K562 (cell line): Measurements from ENCODE around the gene COPB2. TPM values are rescaled to one million over a fixed set of nuclear protein-coding genes. Genes with fewer than 3 reads are reported as not detected.

Experiments used
- CSDE1 ChIP-seq, 2 experiments: fragments of 450-650 bp; IDR thresholded peaks; 2 replicates each; pipeline ENCODE4 v1.6.1; 2016; ENCODE audit warnings: mild to moderate bottlenecking in 1 of 2
- DACH1 ChIP-seq: fragments of 450-650 bp; IDR thresholded peaks from 2 replicates; pipeline ENCODE4 v1.6.1; 2018; ENCODE audit not compliant: partially characterized antibody
- FOXJ2 ChIP-seq: fragments of 200-800 bp; sonication (Bioruptor generic); IDR thresholded peaks from 2 replicates; pipeline ENCODE4 v1.6.1; 2016; ENCODE audit warnings: missing genetic modification characterization, missing compliant biosample characterization
- HDAC2 ChIP-seq: fragments of 450-650 bp; IDR thresholded peaks from 2 replicates; pipeline ENCODE4 v1.6.1; 2016; ENCODE audit warnings: mild to moderate bottlenecking
- MIER1 ChIP-seq: fragments of 450-650 bp; IDR thresholded peaks from 2 replicates; pipeline ENCODE4 v1.6.1; 2016; ENCODE audit warnings: antibody characterized with exemption, mild to moderate bottlenecking, low read depth
- MXI1 ChIP-seq: IDR thresholded peaks from 2 replicates; pipeline ENCODE4 v1.6.1; 2011; ENCODE audit warnings: low read depth, mild to moderate bottlenecking, improper control_type of control experiment, low read length
- NFRKB ChIP-seq: fragments of 450-650 bp; IDR thresholded peaks from 2 replicates; pipeline ENCODE4 v1.6.1; 2016; ENCODE audit warnings: low read depth
- PCBP2 ChIP-seq: fragments of 200-400 bp; formaldehyde crosslinking; IDR thresholded peaks from 2 replicates; pipeline ENCODE4 v1.6.1; 2018; ENCODE audit warnings: low read length, low read depth, mild to moderate bottlenecking, moderate library complexity; ENCODE audit not compliant: poor library complexity, severe bottlenecking
- PYGO2 ChIP-seq: fragments of 450-650 bp; IDR thresholded peaks from 2 replicates; pipeline ENCODE4 v1.6.1; 2016; ENCODE audit warnings: mild to moderate bottlenecking, missing genetic modification characterization, moderate library complexity, missing compliant biosample characterization
- SMAD2 ChIP-seq: fragments of 150-350 bp; IDR thresholded peaks from 2 replicates; pipeline ENCODE4 v1.6.1; 2014; ENCODE audit warnings: low read depth, mild to moderate bottlenecking, low read length
- SREBF2 ChIP-seq: sonication (generic); formaldehyde crosslinking; IDR thresholded peaks from 2 replicates; pipeline ENCODE4 v1.4.0; 2020; ENCODE audit warnings: mild to moderate bottlenecking, missing genetic modification reagents
- TAF1 ChIP-seq: IDR thresholded peaks from 2 replicates; pipeline ENCODE4 v1.6.1; 2011; ENCODE audit warnings: mild to moderate bottlenecking, low read length, moderate library complexity; ENCODE audit not compliant: insufficient read depth, control insufficient read depth, severe bottlenecking; ENCODE audit errors: extremely low read depth
- ZNF134 ChIP-seq: fragments of 250-450 bp; sonication (Bioruptor Pico); conservative IDR thresholded peaks from 2 replicates; pipeline ENCODE4 v1.4.0; 2020
- ZNF583 ChIP-seq: fragments of 250-450 bp; sonication (Bioruptor Pico); IDR thresholded peaks from 2 replicates; pipeline ENCODE4 v1.4.0; 2020
- ZNF717 ChIP-seq: fragments of 250-450 bp; sonication (Bioruptor Pico); IDR thresholded peaks from 2 replicates; pipeline ENCODE4 v1.5.0; 2021
- ZNF75A ChIP-seq: fragments of 450-650 bp; formaldehyde crosslinking; IDR thresholded peaks from 2 replicates; pipeline ENCODE4 v1.4.0; 2020; ENCODE audit warnings: mild to moderate bottlenecking
- ZNF764 ChIP-seq: fragments of 250-450 bp; sonication (Bioruptor Pico); IDR thresholded peaks from 2 replicates; pipeline ENCODE4 v1.4.0; 2020; ENCODE audit warnings: low read depth, mild to moderate bottlenecking, moderate library complexity
- polyA plus RNA-seq, 8 experiments: library from polyadenylated mRNA; depleted of rRNA in 4 of 8; stranded (reverse) in 5 of 8; unstranded in 3 of 8; fragments of >200 nt; fragmentation: Nextera tagmentation in 2 of 8; fragmentation: Illumina TruSeq in 1 of 8; extraction: Ambion mirVana in 2 of 8; extraction: Trizol in 1 of 8; gene quantifications; 2 replicates each; pipeline versions ENCODE4 v1.2.1 to v1.2.3, GENCODE V29; 2011 to 2014; ENCODE audit warnings: inconsistent platforms in 1 of 8, missing spikeins in 1 of 8
- total RNA-seq, 7 experiments: library from RNA; depleted of rRNA in 6 of 7; stranded (reverse); fragments of >200 nt in 6 of 7; fragmentation: Illumina TruSeq in 2 of 7; extraction: Trizol in 2 of 7; gene quantifications; 2 replicates each; pipeline versions ENCODE4 v1.2.1 to v1.2.3, GENCODE V29; 2011 to 2021; ENCODE audit warnings: low replicate concordance in 1 of 7
- TF ChIP-seq, protein P1 (sequence below): sonication (generic); formaldehyde crosslinking; IDR thresholded peaks from 2 replicates; pipeline ENCODE4 v1.8.0; 2022; ENCODE audit warnings: missing genetic modification reagents, mild to moderate bottlenecking, borderline replicate concordance
- TF ChIP-seq, protein P2 (sequence below): sonication (generic); formaldehyde crosslinking; IDR thresholded peaks from 2 replicates; pipeline ENCODE4 v1.4.0; 2020; ENCODE audit warnings: mild to moderate bottlenecking, missing genetic modification reagents
- TF ChIP-seq, protein P3 (sequence below): IDR thresholded peaks from 2 replicates; pipeline ENCODE4 v1.6.1; 2014; ENCODE audit warnings: antibody characterized with exemption
- TF ChIP-seq, protein P4 (sequence below): sonication (generic); formaldehyde crosslinking; IDR thresholded peaks from 2 replicates; pipeline ENCODE4 v1.8.1; 2023; ENCODE audit warnings: mild to moderate bottlenecking, missing genetic modification reagents
- TF ChIP-seq, protein P5 (sequence below): sonication (generic); formaldehyde crosslinking; IDR thresholded peaks from 2 replicates; pipeline ENCODE4 v1.8.1; 2023; ENCODE audit warnings: mild to moderate bottlenecking, missing genetic modification reagents

Gene COPB2
- total and polyA plus RNA-seq, 9 of the 15 experiments (the other 6 are each of a cell fraction or from before 2014, with no cell fraction given) = 64.3 to 189 (median 130) TPM

DNA sequence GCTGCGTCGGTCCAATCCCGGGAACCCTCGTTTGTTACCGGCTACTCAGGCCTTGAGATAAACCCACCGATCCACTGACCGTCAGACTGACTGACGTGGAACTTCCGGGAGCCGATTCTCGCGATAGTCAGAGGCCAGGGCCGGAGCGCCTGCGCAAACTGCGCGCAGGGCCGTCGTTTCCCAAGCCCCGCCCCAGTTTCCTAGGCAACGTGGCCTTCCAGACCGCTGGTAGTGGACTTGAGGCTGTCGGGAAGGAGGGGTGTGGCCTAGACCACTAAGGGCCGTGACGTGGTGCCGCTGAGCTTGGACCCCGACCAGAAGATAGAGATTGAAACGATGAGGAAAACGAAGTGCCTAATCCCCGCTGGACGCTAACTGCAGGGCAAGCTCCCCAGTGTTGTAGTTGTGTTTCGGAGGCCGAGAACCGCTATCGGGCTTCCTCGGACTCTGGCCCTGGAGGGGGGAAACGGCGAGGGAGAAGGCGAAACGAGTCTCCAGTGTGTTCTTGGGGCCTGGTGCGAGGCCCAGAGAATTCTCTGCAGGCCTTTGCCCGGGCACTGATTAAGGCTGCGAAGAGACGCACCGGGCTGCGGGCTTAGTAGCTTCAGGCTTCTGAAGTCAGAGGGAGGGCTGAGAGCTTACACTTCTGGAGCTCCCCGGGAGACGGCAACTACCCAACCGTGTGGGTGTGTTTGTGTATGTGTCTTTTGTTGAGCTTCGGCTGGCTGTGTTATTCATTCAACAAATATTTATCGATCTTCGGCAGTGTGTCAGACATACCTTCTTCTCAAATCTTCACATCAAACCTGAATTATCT is at the start of gene COPB2 (continued):
- TF ChIP-seq, protein P1, sequence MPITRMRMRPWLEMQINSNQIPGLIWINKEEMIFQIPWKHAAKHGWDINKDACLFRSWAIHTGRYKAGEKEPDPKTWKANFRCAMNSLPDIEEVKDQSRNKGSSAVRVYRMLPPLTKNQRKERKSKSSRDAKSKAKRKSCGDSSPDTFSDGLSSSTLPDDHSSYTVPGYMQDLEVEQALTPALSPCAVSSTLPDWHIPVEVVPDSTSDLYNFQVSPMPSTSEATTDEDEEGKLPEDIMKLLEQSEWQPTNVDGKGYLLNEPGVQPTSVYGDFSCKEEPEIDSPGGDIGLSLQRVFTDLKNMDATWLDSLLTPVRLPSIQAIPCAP (CRISPR knock-in tag) = no peak
- TF ChIP-seq TAF1 = peak; percentile 93
- TF ChIP-seq ZNF717 (CRISPR knock-in tag) = no peak
- TF ChIP-seq, protein P2, sequence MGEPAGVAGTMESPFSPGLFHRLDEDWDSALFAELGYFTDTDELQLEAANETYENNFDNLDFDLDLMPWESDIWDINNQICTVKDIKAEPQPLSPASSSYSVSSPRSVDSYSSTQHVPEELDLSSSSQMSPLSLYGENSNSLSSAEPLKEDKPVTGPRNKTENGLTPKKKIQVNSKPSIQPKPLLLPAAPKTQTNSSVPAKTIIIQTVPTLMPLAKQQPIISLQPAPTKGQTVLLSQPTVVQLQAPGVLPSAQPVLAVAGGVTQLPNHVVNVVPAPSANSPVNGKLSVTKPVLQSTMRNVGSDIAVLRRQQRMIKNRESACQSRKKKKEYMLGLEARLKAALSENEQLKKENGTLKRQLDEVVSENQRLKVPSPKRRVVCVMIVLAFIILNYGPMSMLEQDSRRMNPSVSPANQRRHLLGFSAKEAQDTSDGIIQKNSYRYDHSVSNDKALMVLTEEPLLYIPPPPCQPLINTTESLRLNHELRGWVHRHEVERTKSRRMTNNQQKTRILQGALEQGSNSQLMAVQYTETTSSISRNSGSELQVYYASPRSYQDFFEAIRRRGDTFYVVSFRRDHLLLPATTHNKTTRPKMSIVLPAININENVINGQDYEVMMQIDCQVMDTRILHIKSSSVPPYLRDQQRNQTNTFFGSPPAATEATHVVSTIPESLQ (CRISPR knock-in tag) = no peak
- TF ChIP-seq MXI1 = peak; percentile 82; the same call in 1 of the 2 replicates
- TF ChIP-seq, protein P3, sequence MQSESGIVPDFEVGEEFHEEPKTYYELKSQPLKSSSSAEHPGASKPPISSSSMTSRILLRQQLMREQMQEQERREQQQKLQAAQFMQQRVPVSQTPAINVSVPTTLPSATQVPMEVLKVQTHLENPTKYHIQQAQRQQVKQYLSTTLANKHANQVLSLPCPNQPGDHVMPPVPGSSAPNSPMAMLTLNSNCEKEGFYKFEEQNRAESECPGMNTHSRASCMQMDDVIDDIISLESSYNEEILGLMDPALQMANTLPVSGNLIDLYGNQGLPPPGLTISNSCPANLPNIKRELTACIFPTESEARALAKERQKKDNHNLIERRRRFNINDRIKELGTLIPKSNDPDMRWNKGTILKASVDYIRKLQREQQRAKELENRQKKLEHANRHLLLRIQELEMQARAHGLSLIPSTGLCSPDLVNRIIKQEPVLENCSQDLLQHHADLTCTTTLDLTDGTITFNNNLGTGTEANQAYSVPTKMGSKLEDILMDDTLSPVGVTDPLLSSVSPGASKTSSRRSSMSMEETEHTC = no peak
- no peak for TF ChIP-seq MIER1
- no peak for TF ChIP-seq PYGO2 (tag)
- no peak for TF ChIP-seq FOXJ2 (tag)
- no peak for TF ChIP-seq ZNF75A (CRISPR knock-in tag)
- TF ChIP-seq, protein P4, sequence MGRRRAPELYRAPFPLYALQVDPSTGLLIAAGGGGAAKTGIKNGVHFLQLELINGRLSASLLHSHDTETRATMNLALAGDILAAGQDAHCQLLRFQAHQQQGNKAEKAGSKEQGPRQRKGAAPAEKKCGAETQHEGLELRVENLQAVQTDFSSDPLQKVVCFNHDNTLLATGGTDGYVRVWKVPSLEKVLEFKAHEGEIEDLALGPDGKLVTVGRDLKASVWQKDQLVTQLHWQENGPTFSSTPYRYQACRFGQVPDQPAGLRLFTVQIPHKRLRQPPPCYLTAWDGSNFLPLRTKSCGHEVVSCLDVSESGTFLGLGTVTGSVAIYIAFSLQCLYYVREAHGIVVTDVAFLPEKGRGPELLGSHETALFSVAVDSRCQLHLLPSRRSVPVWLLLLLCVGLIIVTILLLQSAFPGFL (CRISPR knock-in tag) = no peak
- TF ChIP-seq NFRKB = no peak
- TF ChIP-seq SREBF2 = no peak
- TF ChIP-seq ZNF583 (CRISPR knock-in tag) = no peak
- TF ChIP-seq SMAD2 = no peak
- TF ChIP-seq DACH1 = no peak
- TF ChIP-seq, protein P5, sequence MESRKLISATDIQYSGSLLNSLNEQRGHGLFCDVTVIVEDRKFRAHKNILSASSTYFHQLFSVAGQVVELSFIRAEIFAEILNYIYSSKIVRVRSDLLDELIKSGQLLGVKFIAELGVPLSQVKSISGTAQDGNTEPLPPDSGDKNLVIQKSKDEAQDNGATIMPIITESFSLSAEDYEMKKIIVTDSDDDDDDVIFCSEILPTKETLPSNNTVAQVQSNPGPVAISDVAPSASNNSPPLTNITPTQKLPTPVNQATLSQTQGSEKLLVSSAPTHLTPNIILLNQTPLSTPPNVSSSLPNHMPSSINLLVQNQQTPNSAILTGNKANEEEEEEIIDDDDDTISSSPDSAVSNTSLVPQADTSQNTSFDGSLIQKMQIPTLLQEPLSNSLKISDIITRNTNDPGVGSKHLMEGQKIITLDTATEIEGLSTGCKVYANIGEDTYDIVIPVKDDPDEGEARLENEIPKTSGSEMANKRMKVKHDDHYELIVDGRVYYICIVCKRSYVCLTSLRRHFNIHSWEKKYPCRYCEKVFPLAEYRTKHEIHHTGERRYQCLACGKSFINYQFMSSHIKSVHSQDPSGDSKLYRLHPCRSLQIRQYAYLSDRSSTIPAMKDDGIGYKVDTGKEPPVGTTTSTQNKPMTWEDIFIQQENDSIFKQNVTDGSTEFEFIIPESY (CRISPR knock-in tag) = no peak
- no peak for TF ChIP-seq ZNF764
- TF ChIP-seq PCBP2 = no peak
- peak; percentile 39; the same call in 1 of the 2 replicates for TF ChIP-seq HDAC2
- no peak for TF ChIP-seq ZNF134 (CRISPR knock-in tag)
- TF ChIP-seq CSDE1 (IDR thresholded peaks at IDR 0.05) = peak in 1 of 2 experiments; percentile 81; a peak in 2 of 4 replicates
